ENCODE data around the gene SVEP1. TPM values are rescaled to one million over a fixed set of nuclear protein-coding genes. Genes with fewer than 3 reads are reported as not detected.
"Not testable (repeated sequence)": the region's sequence is repeated elsewhere in the genome, so short reads cannot be mapped to it uniquely, and the experiment has no call there.

Gene SVEP1
- total RNA-seq, 1 experiment from 2014 or later = 0.45 TPM

DNA sequence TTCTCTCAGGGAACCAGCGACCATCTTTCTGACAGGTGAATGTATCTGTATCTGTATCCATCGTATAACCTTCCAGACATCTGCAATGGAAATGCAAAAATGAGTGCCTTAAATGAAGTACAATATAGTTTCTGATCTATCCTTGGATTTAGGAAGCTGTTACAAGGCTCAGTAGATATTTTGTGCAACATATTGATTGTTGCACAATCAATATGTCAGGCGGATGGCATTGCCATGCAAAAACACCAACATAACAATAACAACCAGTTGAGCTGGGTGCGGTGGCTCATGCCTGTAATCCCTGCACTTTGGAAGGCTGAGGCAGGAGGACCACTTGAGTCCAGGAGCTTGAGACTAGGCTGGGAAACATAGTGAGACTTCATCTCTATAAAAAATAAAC is 175.1 kb downstream of the SVEP1 start:
- CTCF ChIA-PET = no interaction called here

DNA sequence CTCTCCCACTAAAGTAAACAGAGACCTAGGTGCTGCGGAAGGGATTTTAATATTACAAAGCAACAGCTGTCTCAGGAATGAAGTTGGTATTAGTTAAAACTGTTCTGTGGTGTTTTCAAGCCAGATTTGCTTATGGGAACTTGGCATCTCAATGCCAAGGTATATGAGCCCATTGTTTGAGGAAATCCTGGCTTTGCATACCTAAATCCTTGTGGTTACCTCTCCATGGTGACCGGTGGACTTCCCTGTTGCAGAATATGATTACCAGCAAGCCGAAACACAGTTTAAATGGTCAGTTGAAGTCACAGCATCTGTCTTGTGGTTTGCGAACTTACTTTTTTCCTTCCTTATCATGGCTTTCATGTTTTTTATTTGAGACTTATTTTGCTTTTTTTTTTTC is 179.6 kb downstream of the SVEP1 start:
- DNase-seq (ENCODE audit: low spot score) = no peak
- Histone ChIP-seq H3K27me3 (replicated peaks; ENCODE audit: insufficient read depth, low read depth, low read length, poor library complexity) (peaks cover 10% of the 10 kb centered on the region), H3K4me1 (ENCODE audit: insufficient read depth, low read length, poor library complexity, severe bottlenecking) (no peaks in the 10 kb centered on the region), H3K36me3 (ENCODE audit: insufficient read depth, low read length, poor library complexity, severe bottlenecking) (no peaks in the 10 kb centered on the region), H3K27ac (ENCODE audit: low read depth, low read length, poor library complexity, severe bottlenecking) (no peak overlapping the region), H3K4me3 (ENCODE audit: low read depth, low read length, poor library complexity, severe bottlenecking) (no peak overlapping the region), H3K9me3 (ENCODE audit: low read depth, low read length, poor library complexity, severe bottlenecking) (no peaks in the 10 kb centered on the region)
- ChIA-PET POLR2A (ENCODE audit: low non-redundant PET) (no interaction called here), CTCF (no interaction called here)
- no peak for TF ChIP-seq EZH2 (IDR thresholded peaks at IDR 0.05; ENCODE audit: borderline replicate concordance, low read depth, low read length, poor library complexity, severe bottlenecking)
- TF ChIP-seq, protein P1, sequence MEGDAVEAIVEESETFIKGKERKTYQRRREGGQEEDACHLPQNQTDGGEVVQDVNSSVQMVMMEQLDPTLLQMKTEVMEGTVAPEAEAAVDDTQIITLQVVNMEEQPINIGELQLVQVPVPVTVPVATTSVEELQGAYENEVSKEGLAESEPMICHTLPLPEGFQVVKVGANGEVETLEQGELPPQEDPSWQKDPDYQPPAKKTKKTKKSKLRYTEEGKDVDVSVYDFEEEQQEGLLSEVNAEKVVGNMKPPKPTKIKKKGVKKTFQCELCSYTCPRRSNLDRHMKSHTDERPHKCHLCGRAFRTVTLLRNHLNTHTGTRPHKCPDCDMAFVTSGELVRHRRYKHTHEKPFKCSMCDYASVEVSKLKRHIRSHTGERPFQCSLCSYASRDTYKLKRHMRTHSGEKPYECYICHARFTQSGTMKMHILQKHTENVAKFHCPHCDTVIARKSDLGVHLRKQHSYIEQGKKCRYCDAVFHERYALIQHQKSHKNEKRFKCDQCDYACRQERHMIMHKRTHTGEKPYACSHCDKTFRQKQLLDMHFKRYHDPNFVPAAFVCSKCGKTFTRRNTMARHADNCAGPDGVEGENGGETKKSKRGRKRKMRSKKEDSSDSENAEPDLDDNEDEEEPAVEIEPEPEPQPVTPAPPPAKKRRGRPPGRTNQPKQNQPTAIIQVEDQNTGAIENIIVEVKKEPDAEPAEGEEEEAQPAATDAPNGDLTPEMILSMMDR (conservative IDR thresholded peaks at IDR 0.05; ENCODE audit: low read depth, low read length) = no peak
- BruUV-seq (replicated peaks) = no TSS peak
- intact Hi-C loops (cut with micrococcal nuclease; ENCODE audit: unreplicated experiment) = no loop called here

More for the DNA sequence above, 175.1 kb downstream of the SVEP1 start:
- intact Hi-C loops (cut with micrococcal nuclease; ENCODE audit: unreplicated experiment) = no loop called here
- POLR2A ChIA-PET (ENCODE audit: low non-redundant PET) = no interaction called here
- no peaks in the 10 kb centered on the region for H3K36me3 ChIP-seq (ENCODE audit: insufficient read depth, low read length, poor library complexity, severe bottlenecking)
- BruUV-seq (replicated peaks) = no TSS peak
- DNase-seq (ENCODE audit: low spot score) = no peak
- H3K27me3 ChIP-seq (replicated peaks; ENCODE audit: insufficient read depth, low read depth, low read length, poor library complexity) = peaks cover 22% of the 10 kb centered on the region
- H3K27ac ChIP-seq (ENCODE audit: low read depth, low read length, poor library complexity, severe bottlenecking) = no peak overlapping the region
- TF ChIP-seq EZH2 (IDR thresholded peaks at IDR 0.05; ENCODE audit: borderline replicate concordance, low read depth, low read length, poor library complexity, severe bottlenecking) = no peak
- TF ChIP-seq, protein P1 (conservative IDR thresholded peaks at IDR 0.05; ENCODE audit: low read depth, low read length) = no peak
- no peaks in the 10 kb centered on the region for H3K9me3 ChIP-seq (ENCODE audit: low read depth, low read length, poor library complexity, severe bottlenecking)
- H3K4me1 ChIP-seq (ENCODE audit: insufficient read depth, low read length, poor library complexity, severe bottlenecking) = no peaks in the 10 kb centered on the region
- H3K4me3 ChIP-seq (ENCODE audit: low read depth, low read length, poor library complexity, severe bottlenecking) = no peak overlapping the region

DNA sequence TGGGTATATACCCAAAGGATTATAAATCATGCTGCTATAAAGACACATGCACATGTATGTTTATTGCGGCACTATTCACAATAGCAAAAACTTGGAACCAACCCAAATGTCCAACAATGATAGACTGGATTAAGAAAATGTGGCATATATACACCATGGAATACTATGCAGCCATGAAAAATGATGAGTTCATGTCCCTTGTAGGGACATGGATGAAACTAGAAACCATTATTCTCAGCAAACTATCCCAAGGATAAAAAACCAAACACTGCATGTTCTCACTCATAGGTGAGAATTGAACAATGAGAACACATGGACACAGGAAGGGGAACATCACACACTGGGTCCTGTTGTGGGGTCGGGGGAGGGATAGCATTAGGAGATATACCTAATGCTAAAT is 180.5 kb downstream of the SVEP1 start:
- H3K27me3 ChIP-seq (replicated peaks; ENCODE audit: insufficient read depth, low read depth, low read length, poor library complexity); H3K36me3 ChIP-seq (ENCODE audit: insufficient read depth, low read length, poor library complexity, severe bottlenecking); H3K27ac ChIP-seq (ENCODE audit: low read depth, low read length, poor library complexity, severe bottlenecking); H3K4me3 ChIP-seq (ENCODE audit: low read depth, low read length, poor library complexity, severe bottlenecking); H3K4me1 ChIP-seq (ENCODE audit: insufficient read depth, low read length, poor library complexity, severe bottlenecking); BruUV-seq (replicated peaks); DNase-seq (ENCODE audit: low spot score); POLR2A ChIA-PET (ENCODE audit: low non-redundant PET); CTCF ChIA-PET; intact Hi-C loops (cut with micrococcal nuclease; ENCODE audit: unreplicated experiment); H3K9me3 ChIP-seq (ENCODE audit: low read depth, low read length, poor library complexity, severe bottlenecking): not testable (repeated sequence)

DNA sequence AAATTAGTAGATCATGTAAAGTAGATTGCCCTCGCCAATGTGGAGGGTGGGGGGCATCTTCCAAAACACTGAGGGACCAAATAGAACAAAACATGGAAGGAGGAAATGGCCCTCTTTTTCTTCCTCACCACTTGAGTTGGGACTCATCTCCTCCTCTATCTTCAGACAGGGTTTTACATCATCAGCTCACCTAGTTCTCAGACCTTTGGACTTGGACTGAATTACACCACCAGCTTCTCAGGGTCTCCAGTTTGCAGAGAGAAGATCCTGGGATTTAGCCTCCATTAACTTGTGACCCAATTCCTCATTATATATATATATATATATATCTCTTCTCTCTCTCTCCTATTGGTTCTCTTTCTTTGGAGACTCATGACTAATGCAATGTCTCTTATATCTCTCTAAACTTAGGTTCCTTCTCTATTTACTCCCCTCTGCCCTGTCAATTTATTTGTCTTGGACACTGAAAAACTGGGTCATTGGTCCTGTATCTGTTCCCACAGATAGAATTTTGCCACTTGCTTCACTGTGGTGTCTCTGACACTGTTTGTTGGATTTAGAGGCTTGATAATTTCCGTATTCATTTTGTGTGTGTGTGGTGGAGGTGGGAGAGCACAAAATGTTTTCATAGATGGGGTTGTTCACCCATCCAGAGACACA is 187.6 kb downstream of the SVEP1 start:
- intact Hi-C loops (cut with micrococcal nuclease; ENCODE audit: unreplicated experiment) = no loop called here
- Histone ChIP-seq H3K9me3 (ENCODE audit: low read depth, low read length, poor library complexity, severe bottlenecking) (no peaks in the 10 kb centered on the region), H3K27me3 (replicated peaks; ENCODE audit: insufficient read depth, low read depth, low read length, poor library complexity) (no peaks in the 10 kb centered on the region), H3K27ac (ENCODE audit: low read depth, low read length, poor library complexity, severe bottlenecking) (no peak overlapping the region), H3K36me3 (ENCODE audit: insufficient read depth, low read length, poor library complexity, severe bottlenecking) (no peaks in the 10 kb centered on the region), H3K4me1 (ENCODE audit: insufficient read depth, low read length, poor library complexity, severe bottlenecking) (no peaks in the 10 kb centered on the region), H3K4me3 (ENCODE audit: low read depth, low read length, poor library complexity, severe bottlenecking) (no peak overlapping the region)
- ChIA-PET CTCF (no interaction called here), POLR2A (ENCODE audit: low non-redundant PET) (no interaction called here)
- DNase-seq (ENCODE audit: low spot score) = no peak
- no TSS peak for BruUV-seq (replicated peaks)
- no peak for TF ChIP-seq EZH2 (IDR thresholded peaks at IDR 0.05; ENCODE audit: borderline replicate concordance, low read depth, low read length, poor library complexity, severe bottlenecking)
- TF ChIP-seq, protein P1 (conservative IDR thresholded peaks at IDR 0.05; ENCODE audit: low read depth, low read length) = no peak

Data from A673 (cell line).